Measurements from ENCODE around the gene IGF2.

GRCh38 chr11:2164081-2164480 is 24.9 kb upstream of the IGF2 start:
- TF ChIP-seq, protein P1, sequence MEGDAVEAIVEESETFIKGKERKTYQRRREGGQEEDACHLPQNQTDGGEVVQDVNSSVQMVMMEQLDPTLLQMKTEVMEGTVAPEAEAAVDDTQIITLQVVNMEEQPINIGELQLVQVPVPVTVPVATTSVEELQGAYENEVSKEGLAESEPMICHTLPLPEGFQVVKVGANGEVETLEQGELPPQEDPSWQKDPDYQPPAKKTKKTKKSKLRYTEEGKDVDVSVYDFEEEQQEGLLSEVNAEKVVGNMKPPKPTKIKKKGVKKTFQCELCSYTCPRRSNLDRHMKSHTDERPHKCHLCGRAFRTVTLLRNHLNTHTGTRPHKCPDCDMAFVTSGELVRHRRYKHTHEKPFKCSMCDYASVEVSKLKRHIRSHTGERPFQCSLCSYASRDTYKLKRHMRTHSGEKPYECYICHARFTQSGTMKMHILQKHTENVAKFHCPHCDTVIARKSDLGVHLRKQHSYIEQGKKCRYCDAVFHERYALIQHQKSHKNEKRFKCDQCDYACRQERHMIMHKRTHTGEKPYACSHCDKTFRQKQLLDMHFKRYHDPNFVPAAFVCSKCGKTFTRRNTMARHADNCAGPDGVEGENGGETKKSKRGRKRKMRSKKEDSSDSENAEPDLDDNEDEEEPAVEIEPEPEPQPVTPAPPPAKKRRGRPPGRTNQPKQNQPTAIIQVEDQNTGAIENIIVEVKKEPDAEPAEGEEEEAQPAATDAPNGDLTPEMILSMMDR (IDR thresholded peaks at IDR 0.05; ENCODE audit: extremely low read depth in 1 of 2, insufficient read depth in 1 of 2, low read depth in 1 of 2, low read length in 2 of 2), result no peak
- TF ChIP-seq EZH2 (IDR thresholded peaks at IDR 0.05; ENCODE audit: borderline replicate concordance, low read depth, low read length, severe bottlenecking) (no peak), MYC (IDR thresholded peaks at IDR 0.05; ENCODE audit: low read depth, low read length) (no peak)
